GM03348 (cell line): Measurements from ENCODE around the gene LYPD4.
"Not testable (repeated sequence)": the region's sequence is repeated elsewhere in the genome, so short reads cannot be mapped to it uniquely, and the experiment has no call there.

Source experiments
- DNase-seq: peaks from one replicate; pipeline ENCODE4 v3.0.0; 2012; ENCODE audit warnings: low spot score

Gene LYPD4

GRCh38 chr19:41844601-41845000 lies at the start of gene LYPD4:
LYPD4 (minus strand) TSS chr19:41844683; CDS start chr19:41839285, 5,398 bp downstream.
- peak; percentile 6 for DNase-seq

- DNase-seq = no peak
Measured at GRCh38 chr19:41893899-41894298, 49.4 kb upstream of the LYPD4 start.

GRCh38 chr19:41892173-41892902 lies 47.9 kb upstream of the LYPD4 start:
- DNase-seq = no peak

GRCh38 chr19:41890936-41891335 lies 46.5 kb upstream of the LYPD4 start:
- DNase-seq = no peak

GRCh38 chr19:41889896-41890295 lies 45.4 kb upstream of the LYPD4 start:
- no peak for DNase-seq

GRCh38 chr19:41888926-41889325 lies 44.4 kb upstream of the LYPD4 start:
- no peak for DNase-seq

- DNase-seq = no peak
Measured at GRCh38 chr19:41887711-41888382, 43.4 kb upstream of the LYPD4 start.

GRCh38 chr19:41886761-41887710 lies 42.6 kb upstream of the LYPD4 start:
- DNase-seq = no peak

GRCh38 chr19:41883821-41884733 lies 39.6 kb upstream of the LYPD4 start:
- peak; percentile 99 for DNase-seq

GRCh38 chr19:41883463-41883820 lies 39.0 kb upstream of the LYPD4 start:
- no peak for DNase-seq

GRCh38 chr19:41882568-41883462 lies 38.3 kb upstream of the LYPD4 start, which contains the start of gene ARHGEF1:
ARHGEF1 (plus strand) TSS chr19:41883184; CDS start chr19:41888083, 4,899 bp downstream.
- DNase-seq = peak; percentile 79

GRCh38 chr19:41880329-41880708 lies 35.8 kb upstream of the LYPD4 start:
- no peak for DNase-seq

- DNase-seq = no peak
Measured at GRCh38 chr19:41879670-41880328, 35.3 kb upstream of the LYPD4 start.

- DNase-seq = no peak
Measured at GRCh38 chr19:41879080-41879479, 34.6 kb upstream of the LYPD4 start.

- no peak for DNase-seq
Measured at GRCh38 chr19:41877916-41878905, 33.7 kb upstream of the LYPD4 start.

GRCh38 chr19:41876847-41877832 lies 32.7 kb upstream of the LYPD4 start, which contains the start of gene CD79A:
CD79A (plus strand) TSS chr19:41877279; CDS start chr19:41877305, 26 bp downstream.
- DNase-seq = no peak

- DNase-seq = not testable (repeated sequence)
Measured at GRCh38 chr19:41875973-41876372, 31.5 kb upstream of the LYPD4 start.
